ENCODE measurements around the gene RIBC2.
"Not testable (repeated sequence)": the region's sequence is repeated elsewhere in the genome, so short reads cannot be mapped to it uniquely, and the experiment has no call there.

Gene RIBC2

GRCh38 chr22:45424241-45424731, 10.8 kb downstream of the RIBC2 start:
- DNase-seq (ENCODE audit: low read depth, low spot score), result no peak

DNA sequence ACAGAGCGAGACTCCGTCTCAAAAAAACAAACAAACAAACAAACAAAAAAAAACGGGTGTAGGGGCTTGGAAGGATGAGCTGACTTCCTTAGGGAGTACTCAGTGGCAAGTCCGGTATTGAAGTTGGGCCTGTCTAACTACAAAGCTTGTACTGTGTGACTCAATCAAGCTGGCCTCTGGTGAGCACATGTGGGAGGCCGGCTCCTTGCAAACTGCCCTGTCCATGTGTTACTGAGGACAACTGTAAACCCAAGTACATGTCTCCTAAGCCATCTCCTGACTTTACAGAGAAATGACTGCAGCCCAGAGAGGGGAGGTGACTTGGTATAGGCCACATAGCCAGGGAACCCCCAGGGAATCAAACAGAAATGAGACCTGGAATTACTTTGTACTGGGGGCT, 11.6 kb downstream of the RIBC2 start:
- DNase-seq (ENCODE audit: low read depth, low spot score), result no peak

- no peak for DNase-seq (ENCODE audit: low read depth, low spot score)
Measured at GRCh38 chr22:45425531-45426265, 12.2 kb downstream of the RIBC2 start.

DNA sequence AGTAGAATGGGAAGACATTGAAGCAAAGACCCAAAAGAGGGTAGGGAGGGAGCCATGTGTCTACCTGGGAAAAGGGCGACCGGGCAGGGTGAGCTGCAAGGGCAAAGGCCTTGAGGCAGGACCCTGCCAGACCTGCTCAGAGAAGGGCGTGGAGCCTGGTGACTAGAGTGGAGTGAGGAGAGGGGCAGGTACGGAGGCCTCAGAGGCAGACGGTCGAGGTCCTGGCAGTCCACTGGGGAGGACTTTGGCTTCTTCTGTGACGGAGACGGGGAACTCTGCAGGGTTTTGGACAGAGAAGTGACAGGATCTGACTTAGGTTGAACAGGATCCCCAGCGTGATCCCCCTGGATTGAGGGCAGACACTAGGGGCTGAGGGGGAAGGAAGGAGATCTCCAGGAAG, 12.9 kb downstream of the RIBC2 start:
- no peak for DNase-seq (ENCODE audit: low read depth, low spot score)

- DNase-seq (ENCODE audit: low read depth, low spot score), result no peak
Measured at GRCh38 chr22:45427114-45427513, 13.6 kb downstream of the RIBC2 start.

GRCh38 chr22:45428391-45429385, 15.2 kb downstream of the RIBC2 start:
- no peak for DNase-seq (ENCODE audit: low read depth, low spot score)

DNA sequence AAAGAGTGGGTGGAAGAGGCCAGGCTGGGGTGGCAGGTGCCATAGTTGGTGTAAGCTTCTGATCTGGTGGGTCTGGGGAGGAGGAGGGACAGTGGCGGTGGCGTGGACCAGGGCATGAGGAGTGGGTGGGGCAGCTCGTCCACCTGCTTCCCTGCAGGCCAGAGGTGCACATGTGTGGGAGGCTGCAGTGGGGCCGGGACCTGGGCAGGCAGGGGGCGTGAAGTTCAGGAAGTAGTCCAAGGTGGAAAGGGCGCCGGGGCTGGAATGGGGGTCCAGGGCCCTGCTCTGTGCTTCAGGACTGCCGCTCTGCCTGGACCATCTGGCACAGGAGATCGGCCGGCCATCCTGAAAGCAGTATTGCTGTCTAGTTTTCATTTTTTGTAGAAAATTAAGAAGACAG, 15.9 kb downstream of the RIBC2 start:
- no peak for DNase-seq (ENCODE audit: low read depth, low spot score)

DNA sequence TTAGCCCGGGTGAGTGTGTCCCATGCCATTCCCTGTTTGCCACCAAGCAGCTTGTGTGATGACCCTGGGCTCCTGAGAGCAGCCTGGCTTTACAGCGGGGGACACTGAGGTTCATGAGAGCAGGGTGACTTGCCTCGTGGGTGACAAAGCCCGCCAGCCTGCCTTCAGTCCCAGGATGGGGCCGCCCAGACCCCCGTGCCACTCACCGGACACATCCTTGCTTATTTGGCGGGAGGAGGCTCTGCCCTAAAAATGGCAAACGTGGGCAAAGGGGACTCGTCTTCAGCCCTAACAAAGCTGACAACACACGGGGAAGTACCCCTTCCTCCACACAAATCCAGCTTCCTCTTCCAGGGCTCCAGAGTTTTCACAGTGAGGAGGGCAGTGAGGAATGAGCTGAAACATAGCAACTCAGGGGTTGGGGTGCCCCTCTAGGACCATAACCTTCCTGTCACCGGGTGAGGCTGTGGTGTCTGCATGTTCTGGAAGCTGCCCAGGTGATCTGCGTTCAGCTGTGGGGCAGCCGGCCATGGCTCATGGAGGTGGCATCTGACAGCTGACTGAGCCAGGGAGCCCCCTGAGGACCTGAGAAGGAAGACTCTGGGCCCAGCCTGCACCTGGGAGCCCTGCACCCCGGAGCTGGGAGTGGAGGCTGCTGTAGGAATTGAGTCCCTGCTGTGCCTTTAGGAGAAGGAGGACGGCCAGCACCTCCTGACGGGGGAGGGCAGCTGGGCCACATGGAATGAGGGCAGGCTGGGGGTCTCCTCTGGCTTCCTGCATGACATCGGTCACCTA, 16.7 kb downstream of the RIBC2 start:
- no peak for DNase-seq (ENCODE audit: low read depth, low spot score)

DNA sequence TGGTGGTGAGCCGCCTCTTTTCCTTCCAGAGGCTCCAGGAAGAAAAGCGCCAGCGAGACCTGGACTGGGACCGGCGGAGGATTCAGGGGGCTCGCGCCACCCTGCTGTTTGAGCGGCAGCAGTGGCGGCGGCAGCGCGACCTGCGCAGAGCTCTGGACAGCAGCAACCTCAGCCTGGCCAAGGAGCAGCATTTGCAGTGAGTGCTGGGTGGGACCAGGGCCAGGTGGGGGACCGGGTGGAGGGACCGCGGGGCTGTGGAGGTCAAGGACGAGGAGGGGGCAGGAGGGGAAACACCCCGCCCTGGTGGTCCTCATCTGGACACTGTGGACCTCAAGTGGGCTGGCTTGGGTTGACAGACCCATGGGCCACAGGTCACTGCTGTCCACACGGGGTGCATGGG, 17.4 kb downstream of the RIBC2 start:
- DNase-seq (ENCODE audit: low read depth, low spot score), result no peak

DNA sequence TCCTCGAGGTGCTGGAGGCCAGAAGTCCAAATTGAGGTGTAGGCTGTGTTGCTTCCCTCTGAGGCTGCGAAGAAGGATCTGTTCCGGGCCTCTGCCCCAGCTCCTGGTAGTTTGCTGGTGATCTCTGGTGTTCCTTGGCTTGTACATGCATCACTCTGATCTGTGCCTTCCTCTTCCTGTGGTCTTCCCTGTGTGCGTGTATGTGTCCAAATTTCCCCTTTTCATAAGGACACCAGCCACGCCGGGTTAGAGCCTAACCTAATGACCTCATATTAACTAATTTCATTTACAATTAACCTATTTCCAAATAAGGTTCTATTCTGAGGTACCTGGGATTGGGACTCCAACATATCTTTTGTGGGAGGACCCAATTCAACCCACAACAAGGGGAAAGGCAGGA, 21.5 kb downstream of the RIBC2 start:
- no peak for DNase-seq (ENCODE audit: low read depth, low spot score)

GRCh38 chr22:45435544-45436139, 22.1 kb downstream of the RIBC2 start:
- DNase-seq (ENCODE audit: low read depth, low spot score), result peak; percentile 83

- not testable (repeated sequence) for DNase-seq (ENCODE audit: low read depth, low spot score)
Measured at GRCh38 chr22:45436871-45437517, 23.5 kb downstream of the RIBC2 start.

DNA sequence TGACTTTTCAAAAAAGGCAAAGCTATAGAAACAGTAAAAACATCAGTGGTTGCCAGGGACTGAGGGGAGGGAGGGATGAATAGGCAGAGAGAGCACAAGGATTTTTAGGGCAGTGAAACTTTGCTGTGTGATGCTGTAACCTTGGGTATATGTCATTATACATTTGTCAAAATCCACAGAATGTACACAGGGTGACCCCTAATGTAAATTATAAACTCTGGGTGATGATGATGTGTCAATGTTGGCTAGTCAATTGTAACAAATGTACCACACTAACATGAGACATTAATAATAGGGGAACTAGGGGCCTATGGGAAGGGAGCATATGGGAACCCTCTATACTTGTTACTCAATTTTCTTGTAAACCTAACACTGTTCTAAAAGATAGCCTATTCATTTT, 24.8 kb downstream of the RIBC2 start:
- no peak for DNase-seq (ENCODE audit: low read depth, low spot score)

DNA sequence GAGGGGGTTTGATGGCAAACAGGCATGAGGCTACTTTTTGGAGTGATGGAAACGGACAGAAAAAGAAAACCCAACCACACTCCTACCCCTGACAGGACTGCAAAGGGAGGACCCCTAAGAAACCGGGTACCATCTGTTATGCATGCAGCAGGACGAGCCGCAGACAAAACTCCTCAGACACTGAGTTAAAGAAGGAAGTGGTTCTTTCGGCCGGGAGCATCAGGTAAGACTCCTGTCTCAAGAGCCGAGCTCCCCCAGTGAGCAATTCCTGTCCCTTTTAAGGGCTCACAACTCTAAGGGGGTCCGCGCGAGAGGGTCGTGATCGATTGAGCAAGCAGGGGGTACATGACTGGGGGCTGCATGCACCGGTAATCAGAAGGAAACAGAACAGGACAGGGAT, 27.2 kb downstream of the RIBC2 start:
- not testable (repeated sequence) for DNase-seq (ENCODE audit: low read depth, low spot score)

- DNase-seq (ENCODE audit: low read depth, low spot score), result no peak
Measured at GRCh38 chr22:45441138-45441537, 27.6 kb downstream of the RIBC2 start.

DNA sequence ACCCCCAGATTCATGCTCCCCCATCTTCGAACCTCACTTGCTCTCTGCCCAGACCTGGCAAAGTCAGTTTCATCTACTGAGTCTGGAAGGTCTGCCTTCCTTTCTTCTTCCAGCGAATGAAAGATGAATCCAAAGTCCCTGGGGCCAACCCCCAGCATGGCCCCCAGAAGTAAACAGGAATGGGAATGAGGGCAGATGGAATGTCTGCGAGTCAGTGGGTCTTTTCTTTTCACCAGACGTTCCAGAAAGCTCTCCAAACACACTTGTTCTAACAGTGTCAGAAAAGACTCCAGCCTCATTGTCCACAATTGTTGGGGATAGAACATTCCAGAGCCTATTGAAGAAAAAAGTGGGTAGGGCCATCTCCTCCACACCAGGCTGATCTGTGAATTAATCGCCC, 28.6 kb downstream of the RIBC2 start:
- no peak for DNase-seq (ENCODE audit: low read depth, low spot score)

GRCh38 chr22:45444168-45444567, 30.7 kb downstream of the RIBC2 start:
- DNase-seq (ENCODE audit: low read depth, low spot score), result no peak

DNA sequence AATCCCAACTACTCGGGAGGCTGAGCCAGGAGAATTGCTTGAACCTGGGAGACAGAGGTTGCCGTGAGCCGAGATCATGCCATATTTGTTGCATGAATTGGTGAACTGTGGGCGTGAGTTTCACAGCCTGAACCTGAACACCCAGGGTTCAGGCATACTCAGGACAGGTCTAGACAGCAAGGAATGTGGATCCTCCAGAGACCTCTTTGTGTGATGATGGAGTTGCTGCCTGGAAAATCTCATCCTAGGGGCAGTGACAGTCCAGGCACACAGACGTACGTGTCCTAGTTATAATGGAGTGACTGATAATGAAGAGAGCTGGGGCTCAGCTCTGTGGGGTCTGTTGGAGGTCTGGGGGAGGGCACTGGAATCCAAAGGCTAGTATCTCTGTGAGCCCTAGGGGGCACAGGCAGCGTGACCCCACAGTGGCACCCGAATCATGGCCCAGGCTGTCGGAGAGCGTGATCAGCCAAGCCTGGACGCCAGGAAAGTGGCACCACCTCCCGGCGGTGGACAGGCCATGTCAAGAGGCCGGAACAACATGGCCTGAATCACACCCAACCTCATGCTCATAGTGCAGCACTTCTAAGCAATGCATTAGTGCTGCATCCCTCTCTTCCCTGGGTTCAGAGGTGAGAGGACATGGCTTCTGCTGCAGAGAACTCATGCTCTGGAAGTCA, 31.7 kb downstream of the RIBC2 start:
- no peak for DNase-seq (ENCODE audit: low read depth, low spot score)

DNA sequence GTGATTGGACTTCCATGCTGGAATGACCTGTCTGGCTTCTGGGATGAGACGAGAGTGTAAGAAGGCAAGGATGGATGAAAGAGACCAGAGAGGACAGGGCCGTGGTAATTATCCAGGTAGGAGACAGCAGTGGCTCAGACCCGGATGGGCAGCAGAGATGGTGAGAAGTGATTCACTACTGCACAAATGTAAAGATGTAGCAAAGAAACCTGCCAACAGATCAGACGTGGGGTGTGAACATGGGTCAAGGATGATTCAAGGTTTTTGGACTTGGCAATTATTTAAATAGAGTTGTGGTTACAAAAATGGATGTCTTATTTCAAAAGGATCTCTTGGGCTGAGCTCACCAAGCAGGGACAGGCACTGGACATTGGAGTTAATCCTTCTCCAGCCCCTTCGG, 32.7 kb downstream of the RIBC2 start:
- DNase-seq (ENCODE audit: low read depth, low spot score), result no peak

- DNase-seq (ENCODE audit: low read depth, low spot score), result not testable (repeated sequence)
Measured at GRCh38 chr22:45447596-45447995, 34.1 kb downstream of the RIBC2 start.

Measured in smooth muscle cell of the brain vasculature (primary cell).